IMR-90 (cell line): ENCODE data around the gene CFAP119. TPM values are rescaled to one million over a fixed set of nuclear protein-coding genes. Genes with fewer than 3 reads are reported as not detected.

Experiments
- ATAC-seq: fragments of 200-7000 bp; cut with Tn5 transposase; 2 replicates; pipeline ENCODE4 v1.9.1; 2020; ENCODE audit warnings: low read depth, mild to moderate bottlenecking, moderate library complexity
- BruUV-seq: library from RNA; stranded (reverse); fragments of 400-500 nt; replicated peaks from 2 replicates; lab custom pipeline; 2021; lab: Mats Ljungman, UMichigan
- CTCF ChIA-PET: fragments of 300-600 bp; formaldehyde crosslinking; extraction: SDS; loops from one replicate; lab custom pipeline; 2021; ENCODE audit warnings: antibody characterized with exemption; lab: Yijun Ruan, JAX
- POLR2A ChIA-PET: fragments of 300-600 bp; sonication (Branson Sonifier 250); formaldehyde crosslinking; loops from one replicate; lab custom pipeline; 2022; ENCODE audit warnings: antibody characterized with exemption; ENCODE audit not compliant: unreplicated experiment; lab: Charles Lee
- DNase-seq: peaks from one replicate; pipeline ENCODE4 v3.0.0; 2013
- H2AFZ ChIP-seq: replicated peaks from 2 replicates; pipeline ENCODE3; 2013; ENCODE audit warnings: low read length, mild to moderate bottlenecking; ENCODE audit not compliant: poor library complexity
- H2AK5ac ChIP-seq: 2 replicates; pipeline ENCODE4 v1.6.1; 2013; ENCODE audit warnings: low read depth, low read length, inconsistent platforms
- H2AK9ac ChIP-seq: replicated peaks from 2 replicates; pipeline ENCODE3; 2013; ENCODE audit warnings: mild to moderate bottlenecking, low read depth, low read length, moderate library complexity; ENCODE audit not compliant: poor library complexity
- H2BK120ac ChIP-seq: 2 replicates; pipeline ENCODE4 v1.6.1; 2013; ENCODE audit warnings: low read depth, low read length, inconsistent platforms
- H2BK15ac ChIP-seq: 3 replicates; pipeline ENCODE4 v1.6.1; 2013; ENCODE audit warnings: low read depth, low read length, inconsistent platforms
- H2BK20ac ChIP-seq: 2 replicates; pipeline ENCODE4 v1.6.1; 2013; ENCODE audit warnings: low read depth, mild to moderate bottlenecking, inconsistent platforms, low read length, moderate library complexity
- H2BK5ac ChIP-seq: 2 replicates; pipeline ENCODE4 v1.6.1; 2013; ENCODE audit warnings: mild to moderate bottlenecking, low read depth, low read length, inconsistent platforms; ENCODE audit not compliant: poor library complexity, severe bottlenecking
- H3K14ac ChIP-seq: replicated peaks from 2 replicates; pipeline ENCODE4 v1.6.1; 2013; ENCODE audit warnings: low read depth, low read length, inconsistent platforms
- H3K18ac ChIP-seq: 2 replicates; pipeline ENCODE4 v1.6.1; 2013; ENCODE audit warnings: low read depth, low read length, control low read depth
- H3K23ac ChIP-seq: 2 replicates; pipeline ENCODE4 v1.6.1; 2013; ENCODE audit warnings: low read depth, low read length, inconsistent platforms
- H3K27ac ChIP-seq: 2 replicates; pipeline ENCODE4 v1.5.1; 2013; ENCODE audit warnings: mild to moderate bottlenecking, control low read depth, low read length; ENCODE audit not compliant: insufficient read depth
- H3K27me3 ChIP-seq: 2 replicates; pipeline ENCODE4 v1.6.1; 2013; ENCODE audit warnings: low read length; ENCODE audit not compliant: control insufficient read depth, insufficient read depth
- H3K36me3 ChIP-seq: 2 replicates; pipeline ENCODE4 v1.6.1; 2013; ENCODE audit warnings: low read length, mixed read lengths; ENCODE audit not compliant: control insufficient read depth, insufficient read depth
- H3K4ac ChIP-seq: 2 replicates; pipeline ENCODE4 v1.6.1; 2013; ENCODE audit warnings: low read depth, low read length, inconsistent platforms
- H3K4me1 ChIP-seq: 2 replicates; pipeline ENCODE4 v1.6.1; 2013; ENCODE audit warnings: low read length, mixed read lengths; ENCODE audit not compliant: control insufficient read depth, insufficient read depth
- H3K4me2 ChIP-seq: 2 replicates; pipeline ENCODE4 v1.6.1; 2013; ENCODE audit warnings: low read depth, mild to moderate bottlenecking, control low read depth, low read length, moderate library complexity
- H3K4me3 ChIP-seq: 2 replicates; pipeline ENCODE4 v1.5.1; 2013; ENCODE audit warnings: low read depth, mild to moderate bottlenecking, control low read depth, low read length, moderate library complexity; ENCODE audit not compliant: insufficient read depth
- H3K56ac ChIP-seq: 2 replicates; pipeline ENCODE4 v1.6.1; 2013; ENCODE audit warnings: low read length, inconsistent platforms; ENCODE audit not compliant: insufficient read depth; ENCODE audit errors: extremely low read depth
- H3K79me1 ChIP-seq, 2 experiments: 2 replicates each; pipeline ENCODE4 v1.6.1; 2013; ENCODE audit warnings: low read length in 2 of 2, inconsistent platforms in 1 of 2, low read depth in 1 of 2
- H3K9ac ChIP-seq: 2 replicates; pipeline ENCODE4 v1.6.1; 2013; ENCODE audit warnings: low read depth, low read length, control low read depth
- H3K9me1 ChIP-seq: 2 replicates; pipeline ENCODE4 v1.6.1; 2013; ENCODE audit warnings: low read length, inconsistent platforms; ENCODE audit not compliant: insufficient read depth
- H3K9me3 ChIP-seq: 2 replicates; pipeline ENCODE4 v1.6.1; 2013; ENCODE audit warnings: low read length; ENCODE audit not compliant: control insufficient read depth, insufficient read depth
- H4K20me1 ChIP-seq: 2 replicates; pipeline ENCODE4 v1.6.1; 2013; ENCODE audit warnings: low read length, inconsistent platforms; ENCODE audit not compliant: insufficient read depth
- H4K5ac ChIP-seq: 2 replicates; pipeline ENCODE4 v1.6.1; 2013; ENCODE audit warnings: mild to moderate bottlenecking, low read depth, low read length, control low read depth
- H4K8ac ChIP-seq, 2 experiments: 2 replicates each; pipeline ENCODE4 v1.6.1; 2013; ENCODE audit warnings: low read depth in 2 of 2, low read length in 2 of 2, control low read depth in 1 of 2, inconsistent platforms in 1 of 2
- H4K91ac ChIP-seq: 2 replicates; pipeline ENCODE4 v1.6.1; 2013; ENCODE audit warnings: low read depth, low read length, inconsistent platforms; ENCODE audit not compliant: insufficient read depth
- CEBPB ChIP-seq: IDR thresholded peaks from 2 replicates; pipeline ENCODE4 v1.6.1; 2012; ENCODE audit warnings: low read depth, low read length, improper control_type of control experiment
- WGBS, 2 experiments: methylation state at CpG; one replicate each; pipeline versions ENCODE4 v1.1.5 to v1.1.7; 2013; ENCODE audit warnings: missing lambda C conversion rate in 2 of 2; ENCODE audit not compliant: insufficient read length in 1 of 2; ENCODE audit errors: extremely low coverage in 2 of 2; 5-methylcytosine and 5-hydroxymethylcytosine counted together
- dilution Hi-C: fragments of 300-500 bp; cut with HindIII; formaldehyde crosslinking; loops from one replicate; pipeline ENCODE4 v1.14.3; 2018; ENCODE audit warnings: low sequenced_read_pairs; ENCODE audit not compliant: unreplicated experiment
- in situ Hi-C: fragments of 300-500 bp; cut with MboI; formaldehyde crosslinking; loops from 3 replicates; pipeline ENCODE4 v1.14.3; 2019; ENCODE audit warnings: low sequenced_read_pairs, inconsistent platforms, mixed read lengths
- intact Hi-C: fragments of 100-400 bp; cut with micrococcal nuclease; formaldehyde crosslinking; loops from 2 replicates; pipeline ENCODE4 v1.10.0; 2022
- polyA plus RNA-seq, 3 experiments: library from polyadenylated mRNA; depleted of rRNA; stranded (reverse); fragments of >200 nt; gene quantifications; 2 replicates each; pipeline ENCODE4 v1.2.3, GENCODE V29; 2012; ENCODE audit warnings: low replicate concordance in 1 of 3
- total RNA-seq: library from RNA; depleted of rRNA; stranded (reverse); fragments of >200 nt; gene quantifications from 2 replicates; pipeline ENCODE4 v1.2.3, GENCODE V29; 2012

CFAP119 gene
- total and polyA plus RNA-seq, 2 of the 4 experiments (the other 2 are of a cell fraction) = 0.90 to 7.6 TPM

- H3K79me1 ChIP-seq = no peaks in the 10 kb centered on the region
- CTCF ChIA-PET = no interaction called here
- H2AK9ac ChIP-seq = no peak overlapping the region
- POLR2A ChIA-PET = no interaction called here
- no peak overlapping the region for H3K18ac ChIP-seq
- H3K4me2 ChIP-seq = no peak overlapping the region
- in situ Hi-C loops (no loop called here), dilution Hi-C loops (no loop called here), intact Hi-C loops (no loop called here)
- H4K8ac ChIP-seq = no peak overlapping the region
- ATAC-seq (no peak), DNase-seq (no peak)
- no peak overlapping the region for H3K4ac ChIP-seq
- H4K91ac ChIP-seq = no peak overlapping the region
- H3K9me3 ChIP-seq = no peaks in the 10 kb centered on the region
- no peak overlapping the region for H3K56ac ChIP-seq
- H3K36me3 ChIP-seq = no peaks in the 10 kb centered on the region
- no peak overlapping the region for H3K14ac ChIP-seq
- no peak overlapping the region for H3K9ac ChIP-seq
- 74% methylated on average over 3 of the region's 8 CpGs; no CpG with 5 or more reads in 1 of the 2 experiments for WGBS, 2 experiments
- peaks cover 6% of the 10 kb centered on the region; the same call in 1 of the 2 replicates for H3K27me3 ChIP-seq
- no peak overlapping the region for H2BK120ac ChIP-seq
- no peaks in the 10 kb centered on the region for H4K20me1 ChIP-seq
- H3K27ac ChIP-seq = no peak overlapping the region
- H3K4me3 ChIP-seq = no peak overlapping the region
- no peak overlapping the region for H2BK15ac ChIP-seq
- no peak overlapping the region for H4K5ac ChIP-seq
- no peak overlapping the region for H2AFZ ChIP-seq
- H2AK5ac ChIP-seq = no peak overlapping the region
- no peak overlapping the region for H2BK5ac ChIP-seq
- H3K23ac ChIP-seq = no peak overlapping the region
- no peaks in the 10 kb centered on the region for H3K4me1 ChIP-seq
- no peaks in the 10 kb centered on the region for H3K9me1 ChIP-seq
- no TSS peak for BruUV-seq
- no peak overlapping the region for H2BK20ac ChIP-seq
- no peak for TF ChIP-seq CEBPB
Measured at GRCh38 chr16:30797670-30798309, 35.9 kb upstream of the CFAP119 start.
